Common myeloid progenitor, CD34-positive (primary cell): ENCODE data around the gene ROBO1.
A peak's percentile ranks its signal among the peaks of the same experiment; 100 is the strongest.

Source experiments
- CTCF ChIA-PET: fragments of 350-600 bp; sonication (Branson Sonifier 250); formaldehyde crosslinking; loops from one replicate; lab custom pipeline; 2021; ENCODE audit warnings: antibody characterized with exemption; lab: Charles Lee
- POLR2A ChIA-PET: fragments of 350-600 bp; sonication (Branson Sonifier 250); formaldehyde crosslinking; loops from one replicate; lab custom pipeline; 2021; ENCODE audit warnings: antibody characterized with exemption; lab: Charles Lee
- DNase-seq, 3 donors: peaks; one replicate each; pipeline versions ENCODE4 v3.0.0 to v3.0.0-alpha.2; 2013
- H3K27ac ChIP-seq, 2 experiments: 1 replicate in 1 of 2; 2 replicates in 1 of 2; pipeline ENCODE4 v1.7.0; 2013; ENCODE audit warnings: inconsistent platforms in 2 of 2, low read length in 2 of 2, mild to moderate bottlenecking in 2 of 2, low read depth in 1 of 2, moderate library complexity in 1 of 2; ENCODE audit not compliant: severe bottlenecking in 2 of 2, insufficient read depth in 1 of 2, poor library complexity in 1 of 2
- H3K27me3 ChIP-seq, 5 experiments: replicated peaks in 2 of 5; 1 replicate in 3 of 5; 2 replicates in 2 of 5; pipeline versions ENCODE4 v1.6.1 to v1.7.0; 2013; ENCODE audit warnings: low read length in 4 of 5, mild to moderate bottlenecking in 2 of 5, moderate library complexity in 2 of 5, inconsistent platforms in 1 of 5; ENCODE audit not compliant: insufficient read depth in 5 of 5, control insufficient read depth in 4 of 5
- H3K36me3 ChIP-seq, 4 experiments: 1 replicate in 2 of 4; 2 replicates in 2 of 4; pipeline versions ENCODE4 v1.6.1 to v1.7.0; 2013; ENCODE audit warnings: low read length in 3 of 4, control low read depth in 1 of 4, mild to moderate bottlenecking in 1 of 4; ENCODE audit not compliant: control insufficient read depth in 4 of 4, insufficient read depth in 4 of 4
- H3K4me1 ChIP-seq, 4 experiments: 1 replicate in 3 of 4; 2 replicates in 1 of 4; pipeline versions ENCODE4 v1.6.1 to v1.7.1; 2013; ENCODE audit warnings: low read length in 3 of 4, mild to moderate bottlenecking in 3 of 4, control low read depth in 1 of 4, inconsistent platforms in 1 of 4, moderate library complexity in 1 of 4; ENCODE audit not compliant: control insufficient read depth in 4 of 4, insufficient read depth in 4 of 4; ENCODE audit errors: control extremely low read depth in 1 of 4
- H3K4me3 ChIP-seq, 7 experiments: 1 replicate in 4 of 7; 2 replicates in 3 of 7; pipeline versions ENCODE4 v1.5.1 to v1.7.0; 2013; ENCODE audit warnings: mild to moderate bottlenecking in 7 of 7, low read length in 6 of 7, moderate library complexity in 6 of 7, inconsistent platforms in 2 of 7, low read depth in 2 of 7, control low read depth in 1 of 7; ENCODE audit not compliant: insufficient read depth in 4 of 7, control insufficient read depth in 1 of 7; ENCODE audit errors: extremely low read depth in 1 of 7
- H3K9me3 ChIP-seq, 5 experiments: 1 replicate in 4 of 5; 2 replicates in 1 of 5; pipeline versions ENCODE4 v1.6.1 to v1.7.1; 2013; ENCODE audit warnings: low read length in 4 of 5, mild to moderate bottlenecking in 2 of 5, inconsistent platforms in 1 of 5, low read depth in 1 of 5, moderate library complexity in 1 of 5; ENCODE audit not compliant: control insufficient read depth in 4 of 5, insufficient read depth in 2 of 5; ENCODE audit errors: control extremely low read depth in 1 of 5
- WGBS: methylation state at CpG from one replicate; pipeline ENCODE4 v1.1.5; 2013; ENCODE audit not compliant: insufficient coverage; 5-methylcytosine and 5-hydroxymethylcytosine counted together

The ROBO1 gene

GRCh38 chr3:78863306-78864203 is 904.2 kb downstream of the ROBO1 start:
- H3K27me3 ChIP-seq, result no peaks in the 10 kb centered on the region
- H3K4me1 ChIP-seq, result no peaks in the 10 kb centered on the region
- H3K36me3 ChIP-seq, result no peaks in the 10 kb centered on the region
- no peak overlapping the region for H3K4me3 ChIP-seq
- WGBS, result 94% methylated on average over 3 of the region's 5 CpGs
- no peak for DNase-seq
- no peaks in the 10 kb centered on the region for H3K9me3 ChIP-seq
- ChIA-PET POLR2A (no interaction called here), CTCF (no interaction called here)
- H3K27ac ChIP-seq, result no peak overlapping the region

- 96% methylated on average over 4 of the region's 4 CpGs for WGBS
- Histone ChIP-seq H3K27me3 (no peaks in the 10 kb centered on the region), H3K9me3 (no peaks in the 10 kb centered on the region), H3K4me1 (no peaks in the 10 kb centered on the region), H3K4me3 (no peak overlapping the region), H3K36me3 (no peaks in the 10 kb centered on the region), H3K27ac (no peak overlapping the region)
- ChIA-PET CTCF (no interaction called here), POLR2A (no interaction called here)
- DNase-seq, result no peak
Measured at GRCh38 chr3:78861156-78861555, 906.6 kb downstream of the ROBO1 start.

GRCh38 chr3:78860567-78860966 is 907.2 kb downstream of the ROBO1 start:
- Histone ChIP-seq H3K36me3 (no peaks in the 10 kb centered on the region), H3K27ac (no peak overlapping the region), H3K4me1 (no peaks in the 10 kb centered on the region), H3K9me3 (no peaks in the 10 kb centered on the region), H3K4me3 (no peak overlapping the region), H3K27me3 (no peaks in the 10 kb centered on the region)
- WGBS, result 95% methylated on average over 4 of the region's 4 CpGs
- POLR2A ChIA-PET, result no interaction called here
- CTCF ChIA-PET, result no interaction called here
- no peak for DNase-seq

- Histone ChIP-seq H3K27ac (no peak overlapping the region), H3K9me3 (no peaks in the 10 kb centered on the region), H3K36me3 (no peaks in the 10 kb centered on the region), H3K27me3 (no peaks in the 10 kb centered on the region), H3K4me3 (no peak overlapping the region), H3K4me1 (no peaks in the 10 kb centered on the region)
- POLR2A ChIA-PET, result no interaction called here
- CTCF ChIA-PET, result interaction anchor here (0.7 kb wide), 1 partner anchor 385 kb away, joined by 4 read pairs; no protein-coding TSS in a partner anchor
- DNase-seq, result peak in 2 of 3 donors; percentile 2 to 4
- 50% methylated on average over 2 of the region's 4 CpGs for WGBS
Measured at GRCh38 chr3:78858910-78859309, 908.9 kb downstream of the ROBO1 start.

- no peaks in the 10 kb centered on the region for H3K27me3 ChIP-seq
- H3K4me3 ChIP-seq, result no peak overlapping the region
- H3K4me1 ChIP-seq, result no peaks in the 10 kb centered on the region
- ChIA-PET CTCF (interaction anchor here (0.7 kb wide), 1 partner anchor 384 kb away, joined by 4 read pairs; no protein-coding TSS in a partner anchor), POLR2A (no interaction called here)
- no peak for DNase-seq
- H3K9me3 ChIP-seq, result no peaks in the 10 kb centered on the region
- no peak overlapping the region for H3K27ac ChIP-seq
- no CpG with 5 or more reads among the region's 1 CpG for WGBS
- H3K36me3 ChIP-seq, result no peaks in the 10 kb centered on the region
Measured at GRCh38 chr3:78858174-78858573, 909.6 kb downstream of the ROBO1 start.

GRCh38 chr3:78857494-78858111 is 910.2 kb downstream of the ROBO1 start:
- no peak overlapping the region for H3K27ac ChIP-seq
- no peak for DNase-seq
- no peaks in the 10 kb centered on the region for H3K4me1 ChIP-seq
- POLR2A ChIA-PET, result no interaction called here
- H3K36me3 ChIP-seq, result no peaks in the 10 kb centered on the region
- 100% methylated on average over 4 of the region's 6 CpGs for WGBS
- no peaks in the 10 kb centered on the region for H3K27me3 ChIP-seq
- H3K4me3 ChIP-seq, result no peak overlapping the region
- CTCF ChIA-PET, result no interaction called here
- no peaks in the 10 kb centered on the region for H3K9me3 ChIP-seq

GRCh38 chr3:78856164-78856563 is 911.6 kb downstream of the ROBO1 start:
- no peak overlapping the region for H3K4me3 ChIP-seq
- H3K36me3 ChIP-seq, result no peaks in the 10 kb centered on the region
- CTCF ChIA-PET, result no interaction called here
- no peak for DNase-seq
- no CpG with 5 or more reads among the region's 2 CpGs for whole genome bisulfite sequencing
- H3K27me3 ChIP-seq, result no peaks in the 10 kb centered on the region
- H3K9me3 ChIP-seq, result no peaks in the 10 kb centered on the region
- no peak overlapping the region for H3K27ac ChIP-seq
- POLR2A ChIA-PET, result no interaction called here
- no peaks in the 10 kb centered on the region for H3K4me1 ChIP-seq
